Left ventricle myocardium superior (tissue), 1 donor: Measurements from ENCODE around the gene SLC47A1. TPM values are rescaled to one million over a fixed set of nuclear protein-coding genes. Genes with fewer than 3 reads are reported as not detected.
"Not testable (repeated sequence)": the region's sequence is repeated elsewhere in the genome, so short reads cannot be mapped to it uniquely, and the experiment has no call there.

ENCODE experiments used
- ATAC-seq: fragments of 200-7000 bp; cut with Tn5 transposase; one replicate; pipeline ENCODE4 v1.9.1; 2020; ENCODE audit warnings: mild to moderate bottlenecking, moderate library complexity
- DNase-seq: peaks from one replicate; pipeline ENCODE4 v3.0.0-alpha.2; 2020
- intact Hi-C: fragments of 100-400 bp; cut with micrococcal nuclease; formaldehyde crosslinking; loops from one replicate; pipeline ENCODE4 v1.11.0; 2022
- long read RNA-seq: library from polyadenylated mRNA; unstranded; transcript quantifications from one replicate; pipeline ENCODE4 v2.0.0, GENCODE V29; 2021
- total RNA-seq: library from RNA; stranded (reverse); fragmentation: NEBNext Ultra II Directional; extraction: Animal tissue kit (Norgen Biotek cat#: 25700); gene quantifications from one replicate; pipeline ENCODE4 v1.2.1, GENCODE V29; 2021
- donor health status: DM: no; HTN: yes; CAD: no; lungs with severe emphysema.

SLC47A1 gene, protein sequence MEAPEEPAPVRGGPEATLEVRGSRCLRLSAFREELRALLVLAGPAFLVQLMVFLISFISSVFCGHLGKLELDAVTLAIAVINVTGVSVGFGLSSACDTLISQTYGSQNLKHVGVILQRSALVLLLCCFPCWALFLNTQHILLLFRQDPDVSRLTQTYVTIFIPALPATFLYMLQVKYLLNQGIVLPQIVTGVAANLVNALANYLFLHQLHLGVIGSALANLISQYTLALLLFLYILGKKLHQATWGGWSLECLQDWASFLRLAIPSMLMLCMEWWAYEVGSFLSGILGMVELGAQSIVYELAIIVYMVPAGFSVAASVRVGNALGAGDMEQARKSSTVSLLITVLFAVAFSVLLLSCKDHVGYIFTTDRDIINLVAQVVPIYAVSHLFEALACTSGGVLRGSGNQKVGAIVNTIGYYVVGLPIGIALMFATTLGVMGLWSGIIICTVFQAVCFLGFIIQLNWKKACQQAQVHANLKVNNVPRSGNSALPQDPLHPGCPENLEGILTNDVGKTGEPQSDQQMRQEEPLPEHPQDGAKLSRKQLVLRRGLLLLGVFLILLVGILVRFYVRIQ
- 4.6 TPM for total RNA-seq
- long read RNA-seq, transcript SLC47A1-201 (17 exons, 3,280 nt) = major isoform, 5 of 13 reads
- long read RNA-seq, partial matches to known transcripts = 1 of 13 reads
- long read RNA-seq, other reads (novel, unspliced or antisense) = 7 of 13 reads

DNA sequence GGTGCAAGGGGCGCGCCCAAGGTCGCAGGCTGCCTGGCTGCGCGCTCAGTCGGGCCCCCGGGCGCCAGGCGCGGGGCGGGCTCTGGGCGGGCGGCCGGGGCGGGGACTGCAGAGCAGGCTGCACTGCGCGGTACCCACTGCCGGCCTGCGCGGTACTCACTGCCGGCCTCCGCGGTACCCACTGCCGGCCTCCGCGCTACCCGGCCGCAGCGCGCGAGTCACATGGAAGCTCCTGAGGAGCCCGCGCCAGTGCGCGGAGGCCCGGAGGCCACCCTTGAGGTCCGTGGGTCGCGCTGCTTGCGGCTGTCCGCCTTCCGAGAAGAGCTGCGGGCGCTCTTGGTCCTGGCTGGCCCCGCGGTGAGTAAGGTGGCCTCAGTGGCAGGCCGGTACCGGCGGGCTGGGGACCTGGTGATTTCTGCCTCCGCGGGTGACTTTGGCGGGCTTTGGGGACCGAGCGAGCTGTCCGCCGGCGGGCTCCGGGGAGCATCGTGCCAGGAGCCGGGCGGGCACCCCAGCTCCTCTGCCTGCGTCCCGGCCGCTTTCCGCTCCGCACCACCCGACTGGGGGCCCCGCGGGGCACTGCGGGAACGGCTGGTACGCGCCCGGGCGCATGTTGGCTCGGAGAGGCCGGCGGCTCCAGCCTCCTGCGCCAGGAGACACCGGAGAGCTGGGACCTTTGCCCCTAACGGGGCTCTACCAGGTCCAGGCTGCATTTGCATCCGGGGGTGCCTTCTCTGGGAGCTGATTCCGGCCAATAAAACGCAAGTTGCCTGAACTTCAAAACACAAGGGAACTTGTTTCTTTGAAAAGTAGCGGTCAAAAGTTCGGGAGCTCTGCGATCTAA, at the start of gene SLC47A1:
Gene SLC47A1, plus strand, starts transcription at position 137 of the 844 bp plus-strand sequence. Its CDS starts 86 bp downstream, at position 223.
- DNase-seq = peak; percentile 70
- peak; percentile 98 for ATAC-seq
- intact Hi-C loops = no loop called here

DNA sequence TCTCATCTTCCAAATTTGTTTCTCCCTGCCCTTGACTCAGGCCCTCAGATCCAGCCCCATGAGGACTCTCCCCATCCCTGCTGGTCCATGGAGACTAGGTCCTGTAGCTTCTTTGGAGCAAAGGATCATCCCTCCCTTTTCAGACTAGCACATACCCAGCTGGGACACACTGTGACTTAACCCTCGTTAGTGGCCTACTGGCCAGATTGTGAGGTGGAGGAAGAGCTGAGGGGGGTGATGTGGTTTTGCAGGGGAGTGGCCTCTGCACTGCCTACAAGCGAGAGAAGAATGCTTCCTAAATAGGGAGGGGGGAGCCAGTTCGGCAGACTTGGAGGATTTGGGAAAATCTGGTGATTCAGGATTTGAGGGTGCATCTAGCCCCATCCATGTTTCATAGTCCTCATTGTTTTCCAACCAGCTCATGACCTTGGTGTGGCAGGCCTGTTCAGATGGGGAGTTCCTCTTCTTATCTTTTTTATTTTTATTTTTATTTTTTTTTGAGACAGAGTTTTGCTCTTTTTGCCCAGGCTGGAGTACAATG, 47.8 kb upstream of the SLC47A1 start:
- DNase-seq (no peak), ATAC-seq (no peak)
- intact Hi-C loops = no loop called here

DNA sequence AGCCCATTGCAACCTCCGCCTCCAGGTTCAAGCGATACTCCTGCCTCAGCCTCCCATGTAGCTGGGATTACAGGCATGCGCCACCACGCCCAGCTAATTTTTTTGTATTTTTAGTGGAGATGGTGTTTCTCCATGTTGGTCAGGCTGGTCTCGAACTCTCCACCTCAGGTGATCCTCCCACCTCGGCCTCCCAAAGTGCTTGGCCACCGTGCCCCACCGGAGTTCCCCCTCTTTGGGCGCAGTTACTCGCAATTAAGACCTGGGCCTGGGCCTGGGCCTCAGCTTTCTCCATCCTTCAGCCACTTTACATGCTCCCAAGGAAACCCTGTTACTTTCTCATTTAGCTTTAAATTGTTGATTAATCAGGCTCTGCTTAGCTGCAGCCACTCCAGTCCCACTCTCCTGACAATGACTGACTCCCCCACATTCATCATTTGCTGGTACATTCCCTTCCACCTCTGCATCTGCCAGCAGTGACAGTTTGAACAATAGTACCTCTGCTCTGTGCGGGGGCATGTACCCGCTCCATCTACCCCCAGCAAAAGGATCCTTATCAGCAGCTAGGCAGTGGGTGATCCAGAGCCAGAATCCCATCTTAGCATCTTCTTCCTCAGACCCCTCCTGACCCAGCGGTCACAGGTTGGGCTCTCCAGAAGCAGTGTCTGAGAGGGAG, 47.2 kb upstream of the SLC47A1 start:
- intact Hi-C loops = no loop called here
- ATAC-seq (no peak), DNase-seq (no peak)

DNA sequence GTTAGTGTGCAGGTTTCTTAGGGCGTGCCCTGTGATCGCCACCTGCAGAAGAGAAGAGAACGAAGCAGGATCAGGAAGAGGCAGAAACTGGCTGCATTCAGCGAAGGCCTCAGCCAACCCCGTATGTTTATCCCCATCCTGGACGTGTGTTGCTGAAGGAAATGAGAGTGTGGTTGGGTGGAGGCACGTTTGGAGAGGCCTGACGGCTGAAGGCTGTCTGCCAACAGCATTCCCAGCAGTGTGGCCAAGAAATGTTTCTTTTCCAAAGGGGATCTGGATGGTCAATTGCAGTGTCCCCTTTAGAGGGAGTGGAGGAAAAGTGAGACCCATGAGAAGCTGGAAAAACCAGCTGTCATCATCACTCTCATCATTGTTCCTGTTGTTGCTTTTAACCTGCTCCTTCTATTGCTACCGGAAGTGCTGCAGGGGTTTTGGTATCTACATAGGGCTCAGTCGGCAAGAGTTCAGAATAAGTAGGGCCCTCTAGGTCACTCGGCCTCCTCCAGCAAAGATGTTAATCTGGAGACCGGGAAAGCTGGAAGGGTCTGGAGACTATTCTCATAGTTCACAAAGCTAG, 46.5 kb upstream of the SLC47A1 start:
- ATAC-seq (peak; percentile 49), DNase-seq (no peak)
- intact Hi-C loops = no loop called here

DNA sequence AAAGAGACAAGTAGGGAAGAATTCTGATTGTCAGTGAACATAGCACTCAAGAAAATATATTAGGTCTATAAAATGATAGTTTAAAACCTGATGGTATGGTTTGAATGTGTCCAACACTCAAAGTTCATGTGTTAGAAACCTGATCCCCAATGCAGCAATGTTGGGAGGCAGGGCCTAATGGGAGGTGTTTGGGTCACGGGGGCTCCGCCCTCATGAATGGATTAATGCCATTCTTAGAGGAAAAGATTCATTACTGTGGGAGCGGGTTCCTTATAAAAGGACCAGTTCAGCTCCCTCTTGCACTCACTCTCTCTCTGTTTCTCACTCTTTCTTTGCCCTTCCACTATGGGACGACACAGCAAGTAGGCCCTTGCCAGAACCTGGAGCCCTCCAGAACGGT, 41.5 kb upstream of the SLC47A1 start:
- ATAC-seq (no peak), DNase-seq (no peak)
- intact Hi-C loops = no loop called here

DNA sequence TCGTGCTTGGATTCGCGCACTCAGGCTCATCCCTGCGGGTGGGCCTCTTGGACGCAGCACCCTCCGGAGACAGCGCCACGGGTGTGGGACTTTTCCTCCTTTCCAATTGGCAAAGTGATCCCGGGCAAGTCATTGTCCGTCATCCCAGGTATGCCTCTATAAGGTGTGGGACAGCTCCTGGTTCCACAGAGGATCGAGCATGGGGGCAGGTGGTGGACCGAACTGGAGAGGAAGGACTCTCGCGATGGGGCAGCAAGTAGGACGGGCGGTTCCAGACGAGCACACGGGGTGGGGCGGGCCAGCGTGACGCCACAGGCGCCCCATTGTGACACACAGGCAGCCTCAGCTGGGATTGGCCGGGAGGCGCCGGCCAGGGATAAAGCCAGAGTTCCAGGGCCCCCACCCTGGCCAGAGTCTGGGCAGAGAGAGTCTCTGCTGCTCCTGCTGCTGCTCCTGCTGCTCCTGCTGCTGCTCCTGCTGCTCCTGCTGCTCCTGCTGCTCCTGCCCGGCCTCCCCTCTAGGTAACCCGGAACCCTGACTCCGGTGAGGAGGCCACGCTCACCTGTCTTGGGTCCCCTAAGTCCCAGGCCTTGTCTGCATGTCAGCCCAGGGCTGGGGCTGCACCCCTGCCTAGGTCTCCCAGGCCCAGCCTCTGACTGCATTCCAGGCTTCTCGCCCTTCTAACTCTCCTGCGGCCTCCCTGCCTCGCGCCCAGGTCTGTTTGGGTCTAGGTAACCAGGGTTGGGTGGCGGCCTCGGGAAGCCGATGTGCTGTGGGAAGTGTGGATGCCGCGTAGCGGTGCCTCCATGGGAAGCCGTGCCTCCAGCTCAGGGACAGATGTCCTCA, 38.5 kb upstream of the SLC47A1 start:
- DNase-seq (no peak), ATAC-seq (no peak)
- intact Hi-C loops = no loop called here

DNA sequence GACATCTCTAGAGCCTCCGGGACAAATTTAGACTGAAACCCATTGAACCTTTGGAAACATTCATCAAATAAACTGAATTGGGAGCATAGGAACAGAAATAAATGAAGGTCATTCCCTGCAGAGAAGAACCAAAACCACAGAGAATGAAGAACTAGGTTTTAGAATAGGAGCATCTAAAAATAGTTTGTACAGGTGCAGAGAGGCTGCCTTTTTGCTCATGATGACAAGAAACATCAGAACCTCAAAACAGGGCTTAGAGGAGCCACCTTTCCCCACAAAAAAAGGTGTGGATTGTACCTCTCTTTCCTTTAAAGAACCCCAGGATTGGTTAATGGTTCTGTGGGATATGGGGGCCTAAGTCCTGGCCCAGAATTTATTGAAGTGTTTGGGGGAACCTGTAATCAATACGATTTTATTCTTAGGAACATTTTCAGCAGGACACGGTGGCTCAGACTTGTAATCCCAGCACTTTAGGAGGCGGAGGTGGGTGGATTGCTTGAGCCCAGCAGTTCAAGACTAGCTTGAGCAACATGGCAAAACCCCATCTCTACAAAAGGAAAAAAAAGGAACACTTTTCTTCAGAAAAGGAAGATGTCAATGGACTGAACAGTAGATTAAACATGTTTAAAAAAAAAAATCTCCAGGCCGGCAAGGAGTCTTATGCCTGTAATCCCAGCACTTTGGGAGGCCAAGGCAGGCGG, 37.7 kb upstream of the SLC47A1 start:
- intact Hi-C loops = no loop called here
- DNase-seq = no peak
- no peak for ATAC-seq

DNA sequence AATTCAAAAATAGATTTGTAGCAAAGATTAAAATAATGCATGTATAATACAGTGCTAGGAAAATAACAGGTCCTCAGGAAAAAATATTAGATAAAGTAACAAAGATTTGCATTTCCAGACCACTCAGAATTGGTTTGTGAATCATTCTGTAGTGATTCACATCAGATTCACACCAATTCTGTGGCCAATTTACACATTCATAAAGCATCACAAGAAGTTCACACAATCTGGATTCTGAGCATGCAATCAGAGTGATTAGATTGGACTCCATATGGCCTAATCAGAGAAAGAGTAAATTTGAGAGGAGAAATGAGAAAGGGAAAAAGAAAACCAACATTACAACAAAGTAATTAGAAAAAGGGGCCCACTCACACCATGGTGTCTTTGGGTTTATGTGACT, 36.0 kb upstream of the SLC47A1 start:
- intact Hi-C loops = no loop called here
- ATAC-seq = no peak
- no peak for DNase-seq

DNA sequence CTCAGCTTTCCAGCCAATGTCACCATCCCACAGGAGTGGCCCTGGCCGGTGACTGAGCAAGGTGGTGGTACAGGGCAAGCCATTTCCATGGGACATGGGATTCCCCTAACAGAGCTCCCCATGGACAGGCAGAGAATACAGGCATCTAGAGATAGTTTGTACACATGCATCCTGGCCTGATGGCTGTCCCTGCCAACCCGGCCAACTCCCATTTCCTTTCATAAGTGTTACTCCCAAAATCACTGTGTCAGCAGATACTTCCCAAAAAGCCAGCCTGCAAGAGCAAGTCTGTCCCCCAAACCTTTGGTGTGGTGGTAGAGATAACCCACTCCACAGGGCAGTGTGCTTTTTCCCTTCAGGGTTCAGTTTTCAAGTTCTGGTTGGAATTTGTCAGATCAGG, 32.4 kb upstream of the SLC47A1 start:
- ATAC-seq (no peak), DNase-seq (no peak)
- intact Hi-C loops = no loop called here

DNA sequence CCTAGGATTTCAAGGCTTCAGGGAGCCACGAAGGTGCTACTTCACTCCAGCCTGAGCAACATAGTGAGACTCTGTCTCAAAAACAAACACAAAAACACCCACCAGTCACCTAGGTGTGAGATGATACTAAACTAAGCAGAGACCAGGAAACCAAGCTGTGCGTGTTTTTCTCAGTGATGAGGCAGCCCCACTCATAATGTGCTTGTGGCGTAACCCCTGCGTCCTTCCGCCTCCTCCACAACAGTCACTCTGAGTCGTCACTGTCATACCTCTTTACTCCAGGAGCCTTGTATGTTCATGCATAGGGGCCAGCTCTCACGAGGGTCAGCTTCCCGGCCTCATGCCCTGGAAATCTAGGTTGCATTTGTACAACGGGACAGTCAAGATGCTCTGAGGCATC, 31.1 kb upstream of the SLC47A1 start:
- DNase-seq (no peak), ATAC-seq (no peak)
- intact Hi-C loops = no loop called here

DNA sequence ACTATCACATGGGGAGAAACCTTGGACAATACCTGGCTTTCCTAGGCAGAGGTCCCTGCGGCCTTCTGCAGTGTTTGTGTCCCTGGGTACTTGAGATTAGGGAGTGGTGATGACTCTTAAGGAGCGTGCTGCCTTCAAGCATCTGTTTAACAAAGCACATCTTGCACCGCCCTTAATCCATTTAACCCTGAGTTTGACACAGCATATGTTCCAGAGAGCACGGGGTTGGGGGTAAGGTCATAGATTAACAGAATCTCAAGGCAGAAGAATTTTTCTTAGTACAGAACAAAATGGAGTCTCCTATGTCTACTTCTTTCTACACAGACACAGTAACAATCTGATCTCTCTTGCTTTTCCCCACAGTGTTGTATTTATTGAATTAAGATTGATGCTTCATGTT, 28.1 kb upstream of the SLC47A1 start:
- ATAC-seq, intact Hi-C loops, DNase-seq: not testable (repeated sequence)

DNA sequence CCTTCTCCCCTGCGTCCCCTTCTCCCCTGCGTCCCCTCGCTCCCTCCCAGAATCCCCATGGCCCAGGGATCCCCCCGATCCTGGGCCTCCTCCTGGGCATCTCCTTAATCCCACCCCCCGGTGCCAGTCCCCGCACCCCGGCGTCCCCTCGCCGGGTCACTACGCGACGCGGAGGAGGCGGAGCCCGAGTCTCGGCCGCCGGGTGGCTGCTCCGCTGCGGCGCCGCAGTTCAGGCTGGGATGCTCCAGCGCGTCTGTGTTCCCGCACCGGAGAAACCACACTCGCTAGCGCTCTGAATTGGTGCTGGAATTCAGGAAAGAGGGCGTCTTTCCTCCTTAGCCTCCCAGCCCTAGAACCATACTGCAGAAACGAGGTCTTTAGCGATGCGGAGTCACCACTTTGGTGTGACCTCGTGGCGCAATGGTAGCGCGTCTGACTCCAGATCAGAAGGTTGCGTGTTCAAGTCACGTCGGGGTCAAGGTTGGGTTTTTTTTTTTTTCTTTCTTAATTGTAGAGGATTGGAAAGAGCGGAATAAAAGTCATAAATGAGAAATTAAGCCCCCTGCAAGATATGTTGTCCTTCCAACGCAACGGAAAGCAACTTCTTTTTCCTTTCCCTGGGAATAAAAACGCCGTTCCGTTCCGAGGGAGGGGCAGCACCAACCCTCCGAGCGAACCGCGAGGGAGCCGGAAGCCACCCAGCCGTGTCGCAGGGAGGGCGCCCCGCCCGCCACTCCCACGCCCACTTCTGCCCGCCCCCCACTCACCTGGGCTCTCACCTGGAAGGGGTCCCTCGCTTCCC, 25.7 kb upstream of the SLC47A1 start:
- ATAC-seq = peak; percentile 94
- intact Hi-C loops = no loop called here
- DNase-seq = peak; percentile 89

DNA sequence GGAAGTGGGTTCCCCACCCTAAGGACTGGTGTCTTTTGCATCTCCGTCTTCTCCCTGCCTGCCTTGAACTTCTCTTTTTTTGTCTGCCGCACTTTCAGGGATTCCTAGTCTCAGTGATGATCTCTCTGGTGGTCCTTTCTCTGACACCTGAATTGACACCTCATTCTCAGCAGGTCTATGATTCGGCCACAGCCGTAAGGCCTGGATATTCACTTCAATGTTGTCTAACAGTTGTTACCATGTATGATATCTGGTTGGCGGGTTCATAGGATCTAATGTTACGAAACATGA, 25.1 kb upstream of the SLC47A1 start:
- DNase-seq (no peak), ATAC-seq (no peak)
- intact Hi-C loops = no loop called here

DNA sequence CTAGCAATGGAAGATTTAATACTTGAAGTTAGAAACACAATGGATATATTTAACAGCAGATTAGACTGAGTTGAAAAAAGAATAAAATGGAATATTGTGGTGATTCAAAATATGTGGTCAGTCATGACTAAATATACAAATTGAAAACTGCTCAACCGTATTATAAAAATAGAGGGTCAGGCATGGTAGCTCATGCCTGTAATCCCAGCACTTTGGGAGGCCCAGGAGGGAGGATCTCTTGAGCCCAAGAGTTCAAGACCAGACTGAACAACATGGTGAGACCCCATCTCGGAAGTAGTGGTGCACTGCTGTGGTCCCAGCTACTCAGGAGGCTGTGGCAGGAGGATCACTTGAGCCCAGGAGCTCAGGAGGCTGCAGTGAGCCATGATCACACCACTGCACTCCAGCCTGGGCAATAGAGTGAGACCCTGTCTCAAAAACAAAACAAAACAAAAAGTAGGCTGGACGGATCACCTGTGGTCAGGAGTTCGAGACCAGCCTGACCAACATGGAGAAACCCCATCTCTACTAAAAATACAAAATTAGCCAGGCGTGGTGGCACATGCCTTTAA, 24.3 kb upstream of the SLC47A1 start:
- DNase-seq, ATAC-seq, intact Hi-C loops: not testable (repeated sequence)

DNA sequence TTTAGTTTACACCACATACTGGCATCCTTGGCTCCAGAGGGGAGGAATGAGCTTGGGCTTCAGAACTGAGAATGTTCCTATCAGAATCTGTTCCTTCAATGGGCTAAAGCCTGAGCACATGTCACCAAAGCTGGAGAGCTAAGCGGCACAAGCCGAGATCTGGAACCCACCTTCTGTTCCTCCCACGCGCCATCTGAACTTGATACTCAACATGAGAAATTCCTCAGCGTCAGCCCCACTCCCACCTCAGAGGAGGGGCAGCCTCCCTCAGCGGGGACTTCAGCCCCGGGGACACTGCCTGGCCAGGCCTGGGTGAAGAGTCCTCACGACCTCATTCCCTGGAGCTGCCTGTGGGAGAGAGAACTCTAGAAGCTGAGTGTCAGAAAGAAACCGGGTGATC, 22.8 kb upstream of the SLC47A1 start:
- intact Hi-C loops = loop anchor here (5.0 kb wide), 1 partner anchor 251 kb away; no protein-coding TSS in a partner anchor
- ATAC-seq = no peak
- DNase-seq = no peak

DNA sequence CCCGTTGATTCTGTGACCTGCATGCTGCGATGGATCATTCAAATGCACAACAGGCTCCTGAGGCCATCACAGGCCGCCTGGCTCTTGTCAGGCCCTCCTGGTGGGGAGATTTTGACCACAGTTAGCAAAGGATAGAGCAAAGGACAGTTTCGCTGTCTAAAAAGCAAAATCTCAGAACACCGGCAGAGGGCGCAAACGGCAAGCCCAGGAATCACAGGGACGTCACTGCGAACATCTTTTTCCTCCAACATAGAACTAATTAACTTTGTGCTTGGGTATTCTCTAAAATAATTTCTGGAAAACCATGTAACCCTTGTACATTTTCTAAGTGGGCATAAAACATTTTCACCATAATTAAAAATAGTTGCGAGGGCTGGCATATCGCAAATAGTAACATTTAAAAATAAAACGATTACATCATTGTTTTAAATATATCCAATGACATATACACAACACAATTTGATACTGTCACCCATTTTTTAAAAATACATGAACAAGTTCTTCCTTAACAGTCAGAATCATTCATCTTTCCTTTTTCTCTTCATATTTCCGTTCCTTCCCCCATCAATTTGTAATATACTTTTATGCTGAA, 19.7 kb upstream of the SLC47A1 start:
- ATAC-seq = peak; percentile 81
- DNase-seq = peak; percentile 68
- intact Hi-C loops = loop anchor here (5.0 kb wide), 1 partner anchor 248 kb away; no protein-coding TSS in a partner anchor
